H1 (cell line): ENCODE data around the gene HPS5. TPM values are rescaled to one million over a fixed set of nuclear protein-coding genes. Genes with fewer than 3 reads are reported as not detected.

Experiments
- CHD2 ChIP-seq: IDR thresholded peaks from 2 replicates; pipeline ENCODE4 v1.6.1; 2012; ENCODE audit warnings: low read length, improper control_type of control experiment
- POLR2AphosphoS5 ChIP-seq: IDR thresholded peaks from 2 replicates; pipeline ENCODE4 v1.6.1; 2011; ENCODE audit warnings: low read depth, low read length
- RXRA ChIP-seq: IDR thresholded peaks from 2 replicates; pipeline ENCODE4 v1.6.1; 2011; ENCODE audit warnings: low read depth, mild to moderate bottlenecking, low read length, moderate library complexity; ENCODE audit not compliant: insufficient read depth
- SIX5 ChIP-seq: IDR thresholded peaks from 2 replicates; pipeline ENCODE4 v1.6.1; 2011; ENCODE audit warnings: mild to moderate bottlenecking, low read depth, low read length
- polyA plus RNA-seq, 7 experiments: library from polyadenylated mRNA; depleted of rRNA in 3 of 7; stranded (reverse) in 5 of 7; unstranded in 2 of 7; fragments of >200 nt in 5 of 7; fragments of 200-250 nt in 2 of 7; gene quantifications; 1 replicate in 5 of 7; 2 replicates in 1 of 7; 4 replicates in 1 of 7; pipeline versions ENCODE4 v1.2.1 to v1.2.3, GENCODE V29; 2011 to 2013; ENCODE audit warnings: missing spikeins in 2 of 7, mixed read lengths in 2 of 7
- total RNA-seq: library from RNA; stranded (reverse); fragmentation: NEBNext Ultra II Directional; extraction: Animal tissue kit (Norgen Biotek cat#: 25700); gene quantifications from 2 replicates; pipeline ENCODE4 v1.2.1, GENCODE V29; 2021
- TF ChIP-seq, protein P1 (sequence below), 3 experiments: IDR thresholded peaks; 1 replicate in 2 of 3; 2 replicates in 1 of 3; pipeline versions ENCODE4 v1.5.1 to v1.6.1; 2011; ENCODE audit warnings: low read length in 3 of 3, mild to moderate bottlenecking in 3 of 3, inconsistent platforms in 2 of 3, low read depth in 1 of 3, moderate library complexity in 1 of 3; ENCODE audit not compliant: insufficient read depth in 1 of 3; ENCODE audit errors: control extremely low read depth in 1 of 3
- TF ChIP-seq, protein P2 (sequence below): IDR thresholded peaks from 2 replicates; pipeline ENCODE4 v1.6.1; 2011; ENCODE audit warnings: low read depth, mild to moderate bottlenecking, low read length; ENCODE audit not compliant: insufficient read depth

The HPS5 gene
- total and polyA plus RNA-seq, 2 of the 8 experiments (the other 6 are each of a cell fraction or from before 2014, with no cell fraction given) = 5.0 to 18.5 TPM

DNA sequence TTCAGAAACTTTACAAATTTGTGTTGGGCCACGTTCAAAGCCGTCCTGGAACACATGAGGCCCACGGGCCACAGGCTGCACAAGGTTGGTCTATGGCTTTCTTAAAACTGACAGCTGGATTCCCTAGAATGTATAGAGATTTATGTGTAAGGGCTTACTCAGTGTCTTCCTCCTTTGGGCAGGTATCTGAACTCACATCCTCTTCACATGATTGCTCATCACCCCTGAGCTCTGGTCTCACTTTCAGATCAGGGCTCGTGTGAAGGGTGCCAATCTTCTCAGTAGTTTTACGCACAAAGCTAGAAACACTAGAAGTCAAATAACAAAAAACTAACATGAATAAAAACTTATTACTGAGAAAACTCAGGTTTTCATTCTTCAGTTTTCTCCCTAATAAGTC lies 27.1 kb downstream of the HPS5 start (continued):
- TF ChIP-seq, protein P1, sequence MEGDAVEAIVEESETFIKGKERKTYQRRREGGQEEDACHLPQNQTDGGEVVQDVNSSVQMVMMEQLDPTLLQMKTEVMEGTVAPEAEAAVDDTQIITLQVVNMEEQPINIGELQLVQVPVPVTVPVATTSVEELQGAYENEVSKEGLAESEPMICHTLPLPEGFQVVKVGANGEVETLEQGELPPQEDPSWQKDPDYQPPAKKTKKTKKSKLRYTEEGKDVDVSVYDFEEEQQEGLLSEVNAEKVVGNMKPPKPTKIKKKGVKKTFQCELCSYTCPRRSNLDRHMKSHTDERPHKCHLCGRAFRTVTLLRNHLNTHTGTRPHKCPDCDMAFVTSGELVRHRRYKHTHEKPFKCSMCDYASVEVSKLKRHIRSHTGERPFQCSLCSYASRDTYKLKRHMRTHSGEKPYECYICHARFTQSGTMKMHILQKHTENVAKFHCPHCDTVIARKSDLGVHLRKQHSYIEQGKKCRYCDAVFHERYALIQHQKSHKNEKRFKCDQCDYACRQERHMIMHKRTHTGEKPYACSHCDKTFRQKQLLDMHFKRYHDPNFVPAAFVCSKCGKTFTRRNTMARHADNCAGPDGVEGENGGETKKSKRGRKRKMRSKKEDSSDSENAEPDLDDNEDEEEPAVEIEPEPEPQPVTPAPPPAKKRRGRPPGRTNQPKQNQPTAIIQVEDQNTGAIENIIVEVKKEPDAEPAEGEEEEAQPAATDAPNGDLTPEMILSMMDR (IDR thresholded peaks at IDR 0.05; ENCODE audit: control extremely low read depth in 1 of 3, insufficient read depth in 1 of 3, low read depth in 1 of 3, low read length in 3 of 3) = no peak
- TF ChIP-seq, protein P2, sequence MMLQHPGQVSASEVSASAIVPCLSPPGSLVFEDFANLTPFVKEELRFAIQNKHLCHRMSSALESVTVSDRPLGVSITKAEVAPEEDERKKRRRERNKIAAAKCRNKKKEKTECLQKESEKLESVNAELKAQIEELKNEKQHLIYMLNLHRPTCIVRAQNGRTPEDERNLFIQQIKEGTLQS = no peak
- TF ChIP-seq POLR2AphosphoS5 = no peak
- TF ChIP-seq RXRA = no peak
- TF ChIP-seq CHD2 = no peak
- TF ChIP-seq SIX5 = no peak
